Chondrocyte (in vitro differentiated cells): Measurements from ENCODE around the gene TANC1. TPM values are rescaled to one million over a fixed set of nuclear protein-coding genes. Genes with fewer than 3 reads are reported as not detected.
A peak's percentile ranks its signal among the peaks of the same experiment; 100 is the strongest.

Experiments
- DNase-seq: peaks from one replicate; pipeline ENCODE4 v3.0.0; 2021; ENCODE audit warnings: mixed read lengths, low spot score
- H3K27ac Mint-ChIP-seq: one replicate; pipeline ENCODE4 v1.8.0; 2021; ENCODE audit warnings: mild to moderate bottlenecking, moderate library complexity, mixed read lengths; ENCODE audit not compliant: unreplicated experiment
- H3K27me3 Mint-ChIP-seq: 2 replicates; pipeline ENCODE4 v1.8.0; 2021; ENCODE audit warnings: low read depth, mixed read lengths
- H3K36me3 Mint-ChIP-seq: 2 replicates; pipeline ENCODE4 v1.8.0; 2021; ENCODE audit warnings: low read depth, mixed read lengths
- H3K4me1 Mint-ChIP-seq: 2 replicates; pipeline ENCODE4 v1.8.0; 2021; ENCODE audit warnings: low read depth, mild to moderate bottlenecking, mixed read lengths
- H3K4me3 Mint-ChIP-seq: one replicate; pipeline ENCODE4 v1.8.0; 2021; ENCODE audit warnings: mild to moderate bottlenecking, moderate library complexity, mixed read lengths; ENCODE audit not compliant: unreplicated experiment
- H3K9me3 Mint-ChIP-seq: 2 replicates; pipeline ENCODE4 v1.8.0; 2021; ENCODE audit warnings: low read depth, mixed read lengths
- total RNA-seq: library from RNA; stranded (reverse); gene quantifications from 3 replicates; pipeline ENCODE4 v1.2.1, GENCODE V29; 2021
- TF ChIP-seq, protein P1 (sequence below): fragments of 200-600 bp; sonication (generic); IDR thresholded peaks from 2 replicates; pipeline ENCODE4 v1.5.0; 2021; ENCODE audit warnings: antibody characterized with exemption, mild to moderate bottlenecking, moderate library complexity

The TANC1 gene
- total RNA-seq, 1 donor from 2014 or later = 29.5 TPM

GRCh38 chr2:159134979-159135378 is 166.5 kb downstream of the TANC1 start:
- Mint-ChIP-seq H3K36me3 (no peaks in the 10 kb centered on the region), H3K4me1 (peaks cover 90% of the 10 kb centered on the region), H3K9me3 (no peaks in the 10 kb centered on the region), H3K27ac (peak overlapping the region; percentile 90), H3K4me3 (no peak overlapping the region), H3K27me3 (no peaks in the 10 kb centered on the region)
- no peak for DNase-seq
- TF ChIP-seq, protein P1, sequence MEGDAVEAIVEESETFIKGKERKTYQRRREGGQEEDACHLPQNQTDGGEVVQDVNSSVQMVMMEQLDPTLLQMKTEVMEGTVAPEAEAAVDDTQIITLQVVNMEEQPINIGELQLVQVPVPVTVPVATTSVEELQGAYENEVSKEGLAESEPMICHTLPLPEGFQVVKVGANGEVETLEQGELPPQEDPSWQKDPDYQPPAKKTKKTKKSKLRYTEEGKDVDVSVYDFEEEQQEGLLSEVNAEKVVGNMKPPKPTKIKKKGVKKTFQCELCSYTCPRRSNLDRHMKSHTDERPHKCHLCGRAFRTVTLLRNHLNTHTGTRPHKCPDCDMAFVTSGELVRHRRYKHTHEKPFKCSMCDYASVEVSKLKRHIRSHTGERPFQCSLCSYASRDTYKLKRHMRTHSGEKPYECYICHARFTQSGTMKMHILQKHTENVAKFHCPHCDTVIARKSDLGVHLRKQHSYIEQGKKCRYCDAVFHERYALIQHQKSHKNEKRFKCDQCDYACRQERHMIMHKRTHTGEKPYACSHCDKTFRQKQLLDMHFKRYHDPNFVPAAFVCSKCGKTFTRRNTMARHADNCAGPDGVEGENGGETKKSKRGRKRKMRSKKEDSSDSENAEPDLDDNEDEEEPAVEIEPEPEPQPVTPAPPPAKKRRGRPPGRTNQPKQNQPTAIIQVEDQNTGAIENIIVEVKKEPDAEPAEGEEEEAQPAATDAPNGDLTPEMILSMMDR = no peak

DNA sequence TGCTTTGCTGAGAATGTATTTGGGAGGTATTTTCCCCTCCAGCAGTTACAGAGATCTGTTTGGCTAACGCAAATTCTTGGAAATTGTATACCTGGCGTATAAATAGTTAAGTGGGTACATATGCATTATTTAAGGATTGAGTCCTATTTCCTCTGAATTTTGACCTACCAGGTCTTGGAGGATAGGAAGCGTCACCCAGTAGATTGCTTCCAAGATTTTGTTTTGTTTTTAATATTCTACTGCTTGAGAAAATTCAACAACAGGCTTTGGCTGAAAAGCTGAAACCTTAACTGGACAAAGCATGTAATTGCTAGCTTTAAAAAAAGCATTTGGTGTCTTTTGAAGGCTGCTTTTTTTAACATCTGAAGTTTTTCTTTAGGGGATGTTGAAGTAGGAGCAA is 168.0 kb downstream of the TANC1 start:
- TF ChIP-seq, protein P1 = no peak
- Mint-ChIP-seq H3K27me3 (no peaks in the 10 kb centered on the region), H3K36me3 (no peaks in the 10 kb centered on the region), H3K9me3 (no peaks in the 10 kb centered on the region), H3K4me1 (peaks cover 88% of the 10 kb centered on the region), H3K27ac (peak overlapping the region; percentile 90), H3K4me3 (no peak overlapping the region)
- DNase-seq = no peak

DNA sequence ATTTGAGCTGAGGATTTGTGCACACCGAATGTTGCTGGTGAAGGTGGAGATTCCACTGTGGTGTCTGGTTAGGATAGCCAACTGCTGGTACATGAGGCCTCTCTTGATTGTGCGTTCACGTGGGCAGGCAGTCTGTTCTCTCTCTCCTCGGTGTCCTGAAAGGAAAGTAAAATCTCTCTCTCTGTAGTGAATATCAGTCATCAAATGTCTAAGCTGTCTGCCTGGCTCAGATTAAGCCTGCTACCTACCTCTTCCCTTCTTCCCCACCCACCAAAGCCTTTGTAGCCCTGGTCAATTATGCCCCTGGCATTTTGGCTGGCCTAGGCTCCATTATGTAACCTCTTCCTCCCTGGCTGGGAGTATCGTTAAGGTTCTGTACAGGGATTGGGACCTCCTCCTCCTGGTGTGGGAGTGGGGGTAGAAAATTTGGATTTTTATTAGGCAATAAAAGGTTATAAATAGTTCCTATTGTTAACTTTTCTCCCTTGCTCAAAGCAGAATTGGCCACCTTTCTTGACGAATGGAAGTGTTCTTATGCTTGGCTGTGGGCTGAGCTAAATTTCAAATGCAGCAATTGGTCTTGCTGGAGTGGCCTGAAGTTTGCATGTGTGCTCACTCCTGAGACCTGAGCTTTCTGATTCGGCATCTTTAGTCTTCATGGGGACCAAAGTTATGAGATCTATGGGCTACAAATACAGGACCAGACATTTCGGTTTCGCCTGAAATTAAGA is 169.2 kb downstream of the TANC1 start:
- Mint-ChIP-seq H3K27ac (peak overlapping the region; percentile 85), H3K4me3 (no peak overlapping the region), H3K9me3 (no peaks in the 10 kb centered on the region), H3K4me1 (peaks cover 83% of the 10 kb centered on the region), H3K27me3 (no peaks in the 10 kb centered on the region), H3K36me3 (peaks cover 2% of the 10 kb centered on the region)
- DNase-seq = no peak
- TF ChIP-seq, protein P1 = no peak

DNA sequence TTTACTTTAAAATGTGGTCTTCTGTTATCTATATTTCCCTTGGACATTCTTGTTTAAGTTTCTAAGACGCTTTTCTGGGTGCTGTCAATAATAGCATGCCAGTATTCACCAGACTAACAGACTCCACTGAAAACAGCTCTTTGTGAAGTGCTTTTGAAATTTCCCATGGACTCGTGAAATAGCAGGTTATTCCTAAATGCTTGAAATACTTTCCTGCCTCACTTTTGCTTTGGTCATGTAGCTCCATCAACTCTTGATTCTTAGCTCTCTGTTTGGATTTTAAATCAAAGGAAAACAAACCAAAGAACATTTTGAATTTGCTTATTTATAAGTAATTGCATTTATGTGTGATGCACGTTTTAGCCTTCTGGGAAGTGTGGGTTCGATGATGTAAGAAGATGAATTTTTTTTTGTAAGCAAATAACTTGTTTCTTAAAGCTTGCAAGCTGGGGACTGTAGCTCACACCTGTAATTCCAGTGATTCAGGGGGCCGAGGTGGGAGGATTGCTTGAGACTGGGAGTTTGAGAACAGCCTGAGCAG is 170.3 kb downstream of the TANC1 start:
- TF ChIP-seq, protein P1 = no peak
- Mint-ChIP-seq H3K27ac (peak overlapping the region; percentile 68), H3K4me1 (peaks cover 73% of the 10 kb centered on the region), H3K27me3 (no peaks in the 10 kb centered on the region), H3K9me3 (no peaks in the 10 kb centered on the region), H3K36me3 (peaks cover 2% of the 10 kb centered on the region), H3K4me3 (no peak overlapping the region)
- DNase-seq = no peak

GRCh38 chr2:159139216-159139933 is 170.9 kb downstream of the TANC1 start:
- Mint-ChIP-seq H3K9me3 (no peaks in the 10 kb centered on the region), H3K27me3 (no peaks in the 10 kb centered on the region), H3K27ac (peak overlapping the region; percentile 68), H3K4me3 (no peak overlapping the region), H3K4me1 (peaks cover 68% of the 10 kb centered on the region), H3K36me3 (peaks cover 2% of the 10 kb centered on the region)
- TF ChIP-seq, protein P1 = no peak
- DNase-seq = no peak
